HG02981 (cell line): ENCODE measurements around the gene ACHE.

Experiments
- ATAC-seq: cut with Tn5 transposase; IDR thresholded peaks from one replicate; pipeline ENCODE4 v1.9.1; 2021; ENCODE audit warnings: mild to moderate bottlenecking, moderate library complexity; ENCODE audit not compliant: unreplicated experiment

ACHE gene

DNA sequence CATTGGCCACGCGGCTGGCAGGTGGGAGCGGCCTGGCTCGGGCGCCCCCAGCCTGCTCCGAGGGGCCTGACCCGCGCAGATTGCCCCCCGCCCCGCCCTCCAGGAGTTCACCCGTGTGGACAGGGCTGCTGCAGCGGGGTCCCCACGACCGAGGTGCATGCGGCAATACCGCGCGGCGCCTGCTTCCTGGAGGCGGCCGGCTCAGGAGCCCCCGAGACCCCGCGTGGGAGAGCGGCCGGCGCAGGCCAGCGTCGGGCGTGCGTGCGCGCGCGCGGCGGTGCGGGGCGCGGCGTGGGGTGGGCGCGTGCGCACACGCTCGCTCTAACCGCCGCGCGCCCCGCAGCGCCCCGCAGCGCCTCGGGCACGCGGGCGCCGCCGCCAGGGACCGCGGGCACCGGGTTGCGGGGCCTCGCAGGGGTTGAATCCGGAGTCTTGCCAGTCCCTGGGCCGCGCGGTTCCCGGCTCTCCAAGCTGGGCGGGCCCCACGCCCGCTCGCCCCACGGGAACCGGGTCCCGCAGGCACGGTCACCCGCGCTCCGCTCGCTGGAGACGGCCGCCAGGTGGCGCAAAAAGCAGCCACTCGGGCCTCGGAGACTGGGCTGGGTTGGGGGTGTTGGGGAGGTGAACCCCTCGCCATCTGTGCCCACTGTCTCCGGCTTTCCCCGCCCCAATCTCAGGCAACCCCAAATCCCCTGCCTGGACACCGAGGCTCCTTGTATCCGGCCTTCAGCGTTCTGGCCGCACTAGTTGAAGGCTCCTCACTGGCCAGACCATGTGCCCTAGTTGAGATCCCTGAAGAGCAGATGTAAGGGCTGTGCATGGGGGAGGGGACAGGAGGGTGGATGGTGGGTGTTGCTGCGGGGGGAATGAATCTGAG, 1.3 kb upstream of the ACHE start:
- ATAC-seq: no peak

DNA sequence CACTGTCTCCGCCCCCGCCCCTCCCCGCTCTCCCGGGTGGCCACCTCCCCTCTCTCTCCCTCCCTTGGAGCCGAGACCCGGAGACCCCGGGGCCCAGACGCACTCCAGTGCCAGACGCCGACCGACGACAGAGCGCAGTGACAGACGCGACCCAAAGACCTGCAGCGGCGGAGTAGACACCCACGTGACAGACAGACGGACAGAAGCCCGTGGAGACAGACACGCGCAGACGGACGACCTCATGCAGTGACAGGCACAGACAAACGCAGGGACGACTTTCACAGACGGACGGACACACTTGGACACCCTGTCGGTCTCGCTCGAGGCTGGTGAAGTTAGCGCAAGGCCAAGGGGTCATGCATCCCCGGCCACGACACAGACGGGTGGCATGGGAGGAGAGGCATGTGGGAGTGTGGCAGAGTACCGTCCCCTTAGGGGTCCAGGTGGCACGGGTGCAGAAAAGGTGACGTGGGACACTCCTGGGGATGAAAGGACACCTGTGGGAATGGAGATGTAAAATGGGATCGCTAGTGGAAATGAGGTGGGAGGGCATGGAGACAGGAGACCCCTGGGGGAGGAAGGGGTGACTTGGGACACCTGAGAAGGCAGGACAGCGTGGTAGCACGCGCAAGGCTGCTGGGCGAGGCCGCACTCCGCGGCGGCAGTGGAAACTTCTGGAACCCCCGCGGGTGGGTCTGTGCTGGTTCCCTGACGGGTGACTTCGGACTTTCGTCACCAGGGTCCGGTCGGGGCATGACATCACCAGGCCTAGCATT, 456 bp upstream of the ACHE start:
- no peak for ATAC-seq

DNA sequence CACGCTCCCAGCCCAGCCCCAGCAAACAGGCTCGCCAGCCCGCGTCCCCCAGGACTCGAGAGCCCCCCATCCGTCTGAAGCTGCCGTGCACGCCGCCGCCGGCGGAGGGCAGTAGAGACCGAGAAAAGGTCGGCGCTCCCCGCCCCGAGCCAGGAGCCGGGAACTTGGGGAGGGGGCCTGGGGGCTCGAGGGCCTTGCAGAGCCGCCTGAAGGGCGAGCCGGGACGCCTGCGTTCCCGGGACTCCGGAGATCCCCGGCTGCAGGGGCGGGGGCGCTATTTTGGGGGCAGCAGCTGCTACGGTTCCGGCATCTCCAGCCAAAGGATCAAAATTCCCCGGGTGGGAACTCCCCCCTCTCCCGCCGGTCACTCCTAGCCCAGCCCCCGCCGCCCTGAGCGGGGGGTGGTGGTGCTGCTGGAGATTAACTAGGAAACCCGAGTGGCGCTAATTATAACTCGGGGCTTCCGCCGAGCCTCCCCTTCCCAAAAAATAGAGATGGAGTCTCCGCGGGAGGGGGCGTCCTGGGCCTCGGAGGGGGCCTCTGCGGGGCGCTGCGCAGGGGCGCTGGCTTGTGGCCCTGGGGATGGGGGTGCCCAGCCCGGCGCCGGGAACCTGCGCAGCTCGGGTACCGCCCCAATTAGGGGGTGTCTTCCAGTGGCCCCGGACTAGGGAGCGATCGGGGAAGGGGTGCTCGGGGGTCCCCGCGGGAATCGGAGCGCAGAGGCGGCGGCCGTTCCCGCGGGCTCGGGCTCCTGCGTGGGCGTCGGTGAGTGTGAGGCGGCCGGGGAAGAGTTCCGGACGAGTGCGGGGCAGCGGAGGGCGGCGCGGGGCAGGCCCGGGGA, 608 bp downstream of the ACHE start:
- ATAC-seq: no peak

DNA sequence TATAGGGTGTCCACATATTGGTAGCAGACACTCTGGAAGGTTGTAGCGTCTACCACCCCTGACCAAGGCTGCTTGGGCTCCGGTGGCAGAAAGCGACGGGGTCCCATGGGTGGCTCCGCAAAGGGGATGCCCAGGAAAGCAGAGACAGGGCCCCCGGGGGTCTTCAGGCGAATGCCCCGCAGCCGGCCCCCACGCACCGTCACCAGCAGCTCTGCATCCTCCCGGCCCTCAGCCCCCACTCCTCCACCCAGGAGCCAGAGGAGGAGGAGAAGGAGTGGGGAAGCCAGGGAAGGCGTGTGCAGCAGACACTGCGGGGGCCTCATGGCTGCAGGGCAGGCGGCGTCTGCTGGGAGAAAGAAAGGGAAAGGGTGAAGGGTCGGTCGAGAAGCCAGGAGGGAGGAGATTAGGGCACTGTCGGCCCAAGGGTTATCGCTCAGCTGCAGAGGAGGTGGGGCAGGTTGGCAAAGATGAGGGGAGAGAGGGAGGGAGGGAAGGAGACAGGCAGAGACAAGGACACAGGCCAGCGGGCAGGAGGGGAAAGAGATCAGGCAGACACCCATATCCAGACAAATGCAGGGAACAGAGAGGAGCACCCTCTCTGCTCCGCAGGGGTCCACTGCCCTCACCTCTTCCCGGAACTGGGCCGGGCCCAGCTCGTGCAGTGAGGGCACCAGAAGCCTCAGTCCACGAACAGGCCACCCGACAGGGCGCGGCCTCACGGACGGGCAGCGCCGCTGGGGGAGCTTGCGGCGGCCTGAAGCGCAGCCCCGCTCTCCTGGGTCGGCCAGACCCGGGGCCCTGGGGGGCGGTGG, 1.6 kb downstream of the ACHE start:
- ATAC-seq: no peak

DNA sequence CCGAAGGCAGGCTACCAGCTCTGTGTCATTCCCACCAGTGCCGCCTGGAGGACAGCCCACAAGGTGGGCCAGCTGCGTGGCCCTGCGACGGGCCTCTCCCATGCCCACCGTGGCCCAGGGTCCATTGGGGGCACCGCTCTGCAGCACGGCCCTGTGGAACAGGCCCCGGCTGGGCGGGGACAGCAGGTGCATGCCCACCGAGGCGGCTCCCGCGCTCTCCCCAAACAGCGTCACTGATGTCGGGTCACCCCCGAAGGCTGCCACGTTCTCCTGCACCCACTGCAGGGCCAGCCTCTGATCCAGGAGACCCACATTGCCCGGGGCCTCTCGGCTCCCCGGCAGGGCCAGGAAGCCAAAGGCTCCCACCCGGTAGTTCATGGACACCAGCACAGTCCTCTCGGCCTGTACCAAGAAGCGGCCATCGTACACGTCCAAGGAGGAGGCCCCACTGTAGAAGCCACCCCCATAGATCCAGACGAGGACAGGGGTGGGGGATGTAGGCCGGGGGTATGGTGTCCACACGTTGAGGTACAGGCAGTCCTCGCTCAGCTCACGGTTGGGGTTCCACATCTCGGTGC, 2.3 kb downstream of the ACHE start:
- no peak for ATAC-seq

DNA sequence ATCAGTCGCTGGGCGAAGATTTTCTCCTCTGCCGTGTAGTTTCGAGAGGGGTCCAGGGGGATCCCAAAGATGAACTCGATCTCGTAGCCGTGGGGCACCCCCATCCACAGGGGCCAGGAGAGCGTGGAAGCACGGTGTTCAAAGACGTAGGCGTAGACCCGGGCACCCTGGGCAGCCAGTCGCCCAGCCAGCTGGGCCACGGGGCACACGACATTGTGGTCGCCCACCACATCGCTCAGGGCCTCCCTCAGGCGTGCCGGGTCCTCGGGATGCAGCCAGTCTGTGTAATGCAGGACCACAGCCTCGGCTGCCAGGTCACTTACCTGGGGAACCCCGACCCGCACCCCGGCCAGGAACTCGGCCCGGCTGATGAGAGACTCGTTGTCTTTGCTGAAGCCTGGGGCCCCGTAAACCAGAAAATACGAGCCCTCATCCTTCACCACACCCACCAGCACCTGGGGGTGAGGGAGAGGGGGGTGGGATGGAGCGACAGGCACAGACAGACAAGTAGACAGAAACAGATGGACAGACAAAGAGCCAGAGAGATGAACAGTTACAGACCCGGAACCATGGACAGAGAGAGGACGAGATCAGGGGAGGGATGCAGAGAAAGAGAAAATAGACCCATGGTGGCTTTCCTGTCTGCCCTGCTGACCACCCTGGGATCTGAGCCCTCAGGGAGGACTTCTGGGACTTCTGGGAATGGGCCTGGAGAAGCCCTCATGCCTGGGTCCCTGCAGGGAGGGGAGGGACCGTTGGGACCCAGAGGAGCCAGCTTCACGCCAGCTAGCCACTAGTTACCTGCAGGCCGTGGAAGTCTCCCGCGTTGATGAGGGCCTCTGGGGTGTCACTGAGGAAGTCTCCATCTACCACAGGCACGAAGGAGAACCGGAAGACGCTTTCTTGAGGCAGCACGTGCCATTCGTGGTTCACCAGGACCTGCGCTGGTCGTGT, 3.0 kb downstream of the ACHE start:
- ATAC-seq: no peak

DNA sequence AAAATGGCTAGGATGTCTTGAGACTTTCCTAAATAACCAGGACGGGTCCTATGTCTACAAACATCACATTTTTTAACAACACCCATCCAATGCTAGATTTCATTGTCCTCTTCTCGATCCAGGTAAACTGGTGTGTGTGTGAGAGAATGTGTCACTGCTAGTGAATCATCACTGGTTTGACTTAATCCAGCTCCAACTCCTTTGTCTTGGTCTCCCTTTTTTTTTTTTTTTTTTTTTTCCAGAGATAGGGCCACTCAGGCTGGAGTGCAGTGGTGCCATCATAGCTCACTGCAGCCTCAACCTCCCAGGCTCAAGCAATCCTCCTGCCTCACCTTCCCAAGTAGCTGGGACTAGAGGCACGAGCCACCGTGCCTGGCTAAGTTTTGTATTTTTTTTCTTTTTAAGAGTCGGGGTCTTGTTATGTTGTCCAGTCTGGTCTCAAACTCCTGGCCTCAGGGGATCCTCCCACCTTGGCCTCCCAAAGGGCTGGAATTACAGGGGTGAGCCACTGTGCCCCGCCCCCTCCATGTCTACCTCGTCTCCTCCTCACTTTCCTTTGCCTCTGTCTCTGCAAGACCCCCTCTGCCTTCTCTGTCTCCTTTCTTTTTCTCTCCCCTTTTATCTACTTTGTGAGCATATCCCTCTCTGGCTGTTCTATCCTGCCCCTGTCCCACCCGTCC, 4.0 kb downstream of the ACHE start:
- no peak for ATAC-seq

DNA sequence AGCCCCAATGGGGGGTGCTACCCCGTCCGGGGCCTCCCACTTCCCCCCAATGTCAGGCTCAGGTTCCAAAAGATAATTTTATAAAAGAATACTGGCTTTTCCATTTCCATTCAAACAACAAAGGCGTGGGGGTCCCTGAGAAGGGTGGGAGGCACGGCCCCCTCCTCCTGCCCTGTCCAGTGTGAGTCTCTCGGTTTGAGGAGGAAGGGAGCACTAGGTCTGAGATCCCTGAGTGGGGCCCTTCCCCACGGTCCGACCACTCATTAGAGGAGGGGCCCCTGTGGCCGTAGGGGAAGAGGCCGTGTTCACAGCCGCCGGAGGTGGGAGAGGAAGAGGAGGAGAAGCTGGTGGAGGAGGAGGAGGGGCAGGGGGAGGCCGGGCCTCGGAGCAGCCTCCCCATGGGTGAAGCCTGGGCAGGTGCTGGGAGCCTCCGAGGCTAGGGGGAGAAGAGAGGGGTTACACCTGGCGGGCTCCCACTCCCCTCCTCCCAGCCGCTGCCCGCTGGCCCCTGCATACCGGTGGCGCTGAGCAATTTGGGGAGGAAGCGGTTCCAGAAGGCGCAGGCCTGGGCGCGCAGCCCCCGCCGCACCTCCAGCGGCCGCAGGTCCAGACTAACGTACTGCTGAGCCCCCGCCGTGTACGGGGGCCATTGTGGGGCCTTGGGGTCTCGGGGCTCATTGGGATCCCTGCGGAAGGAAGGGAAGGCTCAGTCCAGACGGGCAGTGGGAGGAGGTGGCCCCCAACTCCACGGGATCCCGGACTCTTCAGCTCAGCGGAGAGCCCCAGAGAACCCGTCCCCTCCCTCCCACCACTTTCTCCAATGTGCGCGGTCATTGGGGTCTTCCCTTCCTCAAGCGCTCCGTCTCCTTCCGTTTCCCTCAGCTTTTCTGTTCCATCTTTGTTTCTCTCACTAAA, 4.8 kb downstream of the ACHE start:
- no peak for ATAC-seq

DNA sequence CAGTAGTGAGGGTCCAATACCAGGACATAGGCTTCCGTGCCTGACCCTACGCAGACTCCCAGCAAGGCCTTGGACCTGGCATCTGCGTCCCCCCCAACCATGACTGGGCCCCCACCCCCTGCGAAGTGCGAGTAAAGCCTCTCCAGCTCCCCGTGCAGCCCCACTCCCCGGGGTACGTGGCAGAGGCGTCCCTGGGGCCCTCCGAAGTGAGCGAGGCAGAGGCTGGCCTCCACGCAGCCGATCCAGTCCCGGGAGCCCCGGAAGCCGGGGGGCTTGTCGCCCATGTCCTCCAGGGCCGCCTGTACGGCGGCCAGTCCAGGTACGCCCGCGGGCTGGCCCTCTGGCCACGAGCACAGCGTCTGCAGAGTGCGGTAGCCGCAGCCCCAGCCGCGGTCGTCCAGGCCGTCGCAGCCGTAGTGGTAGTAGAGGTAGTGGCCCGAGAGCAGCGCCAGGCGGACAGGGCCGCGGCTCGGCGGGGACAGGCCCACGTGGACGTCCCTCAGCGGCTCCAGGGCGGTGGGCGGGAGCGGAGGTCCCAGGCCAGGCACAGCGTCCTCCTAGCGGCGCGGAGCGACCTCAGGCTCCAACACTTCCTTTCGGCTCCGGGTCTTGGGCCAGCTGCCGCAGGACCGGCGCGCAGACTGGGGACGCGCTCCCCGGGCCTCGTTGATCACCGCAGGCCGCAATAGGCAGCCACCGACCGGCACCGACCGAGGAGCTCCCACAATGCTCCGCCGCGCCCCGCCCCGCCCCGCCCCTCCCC, 6.5 kb downstream of the ACHE start, which contains the start of gene UFSP1:
Gene UFSP1, minus strand, starts transcription at position 728 of the 763 bp plus-strand sequence. Its CDS starts 444 bp downstream, at position 284.
- peak; percentile 22 for ATAC-seq

DNA sequence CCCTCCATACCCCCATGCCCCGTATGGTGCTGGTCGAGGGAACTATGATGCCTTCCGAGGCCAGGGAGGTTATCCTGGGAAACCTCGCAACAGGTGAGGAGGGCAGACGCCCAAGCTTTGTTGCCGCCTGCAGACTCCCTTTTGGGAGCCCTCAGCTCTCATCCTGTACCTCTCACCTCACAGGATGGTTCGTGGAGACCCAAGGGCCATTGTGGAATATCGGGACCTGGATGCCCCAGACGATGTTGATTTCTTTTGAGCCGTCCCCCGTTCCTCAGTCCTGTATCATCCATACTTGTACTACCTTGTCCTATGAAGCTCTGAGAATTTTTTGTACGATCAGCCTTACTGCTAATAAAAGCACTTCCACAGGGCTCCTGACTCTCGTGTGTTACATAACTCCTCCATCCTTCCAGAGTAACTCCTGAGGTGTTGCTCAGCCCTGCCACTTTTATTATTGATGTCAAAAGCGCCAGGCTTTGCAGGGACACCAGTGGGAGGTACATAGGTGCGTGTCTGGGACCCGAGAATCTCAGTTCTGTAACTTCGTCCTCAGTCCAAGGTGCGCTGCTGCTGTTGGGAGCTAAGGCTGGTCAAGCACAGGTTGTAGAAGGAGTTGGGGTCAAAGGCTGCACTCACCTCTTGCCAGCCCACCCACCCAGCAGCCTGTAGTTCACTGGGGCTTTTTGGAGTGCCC, 7.2 kb downstream of the ACHE start:
- ATAC-seq: no peak

DNA sequence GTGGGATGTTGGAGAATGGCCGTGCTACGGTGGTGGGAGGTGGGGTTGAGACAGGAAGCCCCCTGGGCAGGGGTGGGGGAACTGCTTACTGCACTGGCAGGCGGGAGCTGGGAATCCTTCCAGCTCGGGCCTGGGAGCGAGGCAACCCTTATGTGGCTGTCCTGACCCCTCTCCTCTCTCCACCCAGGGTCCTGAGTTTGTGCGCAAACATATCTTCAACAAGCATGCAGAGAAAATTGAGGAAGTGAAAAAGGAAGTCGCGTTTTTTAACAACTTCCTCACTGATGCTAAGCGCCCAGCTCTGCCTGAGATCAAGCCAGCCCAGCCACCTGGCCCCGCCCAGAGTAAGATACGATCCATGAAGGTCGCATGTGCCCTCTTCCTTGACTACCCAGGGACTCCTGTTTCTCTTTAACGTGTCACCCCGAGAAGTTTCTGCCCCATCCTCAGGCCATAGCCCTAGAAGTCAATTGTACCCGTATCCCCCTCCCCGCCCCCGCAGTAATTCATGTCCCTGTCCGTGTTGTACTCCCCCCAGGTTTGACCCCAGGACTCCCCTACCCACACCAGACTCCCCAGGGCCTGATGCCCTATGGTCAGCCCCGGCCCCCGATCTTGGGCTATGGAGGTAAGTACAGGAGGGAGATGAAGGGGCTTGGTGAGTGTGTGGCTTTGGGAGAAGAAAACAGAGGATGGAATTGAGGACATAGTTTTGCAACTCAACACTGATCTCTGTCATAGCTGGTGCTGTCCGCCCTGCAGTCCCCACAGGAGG, 8.0 kb downstream of the ACHE start:
- ATAC-seq: peak; percentile 40

DNA sequence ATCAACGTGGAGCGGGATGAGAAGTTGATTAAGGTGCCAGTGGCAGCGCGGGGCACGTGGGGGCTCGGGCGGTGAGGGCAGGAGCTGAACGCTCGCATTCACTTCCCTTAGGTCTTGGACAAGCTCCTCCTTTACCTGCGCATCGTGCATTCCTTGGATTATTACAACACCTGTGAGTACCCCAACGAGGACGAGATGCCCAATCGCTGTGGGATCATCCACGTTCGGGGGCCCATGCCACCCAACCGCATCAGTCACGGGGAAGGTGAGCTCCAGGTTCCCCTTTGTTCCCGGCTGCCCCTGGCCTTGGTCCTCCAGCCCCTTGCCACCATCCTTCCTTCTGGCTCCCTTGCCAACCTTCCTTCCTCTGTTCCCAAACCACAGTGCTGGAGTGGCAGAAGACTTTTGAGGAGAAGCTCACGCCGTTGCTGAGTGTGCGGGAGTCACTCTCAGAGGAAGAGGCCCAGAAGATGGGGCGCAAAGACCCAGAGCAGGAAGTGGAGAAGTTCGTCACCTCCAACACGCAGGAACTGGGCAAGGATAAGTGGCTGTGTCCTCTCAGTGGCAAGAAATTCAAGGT, 8.7 kb downstream of the ACHE start:
- ATAC-seq: no peak

DNA sequence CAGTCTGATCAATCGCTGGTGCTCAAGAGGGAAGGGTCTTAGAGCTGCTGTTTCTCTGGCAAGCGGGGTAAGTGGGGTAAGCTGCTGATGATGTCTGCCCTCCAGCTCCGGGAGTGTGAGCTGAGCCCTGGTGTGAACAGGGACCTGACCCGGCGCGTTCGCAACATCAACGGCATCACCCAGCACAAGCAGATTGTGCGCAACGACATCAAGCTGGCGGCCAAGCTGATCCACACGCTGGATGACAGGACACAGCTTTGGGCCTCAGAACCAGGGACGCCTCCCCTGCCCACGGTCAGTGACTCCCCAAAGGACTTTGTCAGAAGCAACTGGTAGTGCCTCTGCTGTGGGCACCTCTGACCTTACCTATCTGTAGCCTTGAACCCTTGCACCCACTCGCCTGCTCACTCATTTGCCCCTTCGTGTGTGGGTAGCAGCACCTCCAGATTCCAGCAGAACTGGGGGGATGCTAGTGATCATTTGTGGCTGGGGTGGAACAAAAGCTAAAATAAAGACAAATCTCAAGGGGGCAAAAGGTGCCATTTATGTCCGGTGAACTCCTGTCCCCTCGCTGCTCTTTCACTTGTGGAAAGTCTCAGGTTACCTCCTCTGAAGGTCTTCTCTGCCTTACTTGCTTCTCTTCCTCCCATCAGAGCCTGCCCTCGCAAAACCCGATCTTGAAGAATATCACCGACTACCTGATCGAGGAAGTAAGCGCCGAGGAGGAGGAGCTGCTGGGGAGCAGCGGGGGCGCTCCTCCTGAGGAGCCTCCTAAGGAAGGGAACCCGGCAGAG, 9.3 kb downstream of the ACHE start:
- no peak for ATAC-seq
